Epithelial cell of proximal tubule (primary cell): ENCODE data around the gene CRYAB. TPM values are rescaled to one million over a fixed set of nuclear protein-coding genes. Genes with fewer than 3 reads are reported as not detected.

Experiments
- DNase-seq: peaks from one replicate; pipeline ENCODE4 v3.0.0-alpha.2; 2011; ENCODE audit warnings: low read depth
- H3K4me3 ChIP-seq: 2 replicates; pipeline ENCODE4 v1.5.1; 2011; ENCODE audit warnings: low read depth, mild to moderate bottlenecking, low read length
- CTCF ChIP-seq: conservative IDR thresholded peaks from 2 replicates; pipeline ENCODE4 v1.5.1; 2012; ENCODE audit warnings: low read depth, mild to moderate bottlenecking, low read length
- total RNA-seq: library from RNA; depleted of rRNA; stranded (reverse); fragments of >200 nt; gene quantifications from 2 replicates; pipeline ENCODE4 v1.2.3, GENCODE V29; 2015

CRYAB gene
- total RNA-seq, 1 donor from 2014 or later, result 25.8 TPM

- DNase-seq, result no peak
- no peak overlapping the region for H3K4me3 ChIP-seq
- no peak for TF ChIP-seq CTCF
These were observed 28.4 kb upstream of the CRYAB start for GRCh38 chr11:111939836-111940604.

GRCh38 chr11:111938687-111939160 lies 27.2 kb upstream of the CRYAB start:
- no peak for TF ChIP-seq CTCF
- no peak for DNase-seq
- H3K4me3 ChIP-seq, result peak overlapping the region; percentile 18

- no peak for TF ChIP-seq CTCF
- DNase-seq, result no peak
- peak overlapping the region; percentile 62 for H3K4me3 ChIP-seq
These were observed 26.3 kb upstream of the CRYAB start for GRCh38 chr11:111937844-111938243.

GRCh38 chr11:111937461-111937769 lies 25.8 kb upstream of the CRYAB start:
- TF ChIP-seq CTCF, result no peak
- DNase-seq, result no peak
- peak overlapping the region; percentile 62 for H3K4me3 ChIP-seq

- TF ChIP-seq CTCF, result no peak
- H3K4me3 ChIP-seq, result peak overlapping the region; percentile 62
- DNase-seq, result no peak
These were observed 24.5 kb upstream of the CRYAB start for GRCh38 chr11:111936040-111936540.

- DNase-seq, result no peak
- no peak for TF ChIP-seq CTCF
- H3K4me3 ChIP-seq, result no peak overlapping the region
These were observed 23.9 kb upstream of the CRYAB start for GRCh38 chr11:111935317-111936039.
